ENCODE data around the gene CHST11.

Gene CHST11

DNA sequence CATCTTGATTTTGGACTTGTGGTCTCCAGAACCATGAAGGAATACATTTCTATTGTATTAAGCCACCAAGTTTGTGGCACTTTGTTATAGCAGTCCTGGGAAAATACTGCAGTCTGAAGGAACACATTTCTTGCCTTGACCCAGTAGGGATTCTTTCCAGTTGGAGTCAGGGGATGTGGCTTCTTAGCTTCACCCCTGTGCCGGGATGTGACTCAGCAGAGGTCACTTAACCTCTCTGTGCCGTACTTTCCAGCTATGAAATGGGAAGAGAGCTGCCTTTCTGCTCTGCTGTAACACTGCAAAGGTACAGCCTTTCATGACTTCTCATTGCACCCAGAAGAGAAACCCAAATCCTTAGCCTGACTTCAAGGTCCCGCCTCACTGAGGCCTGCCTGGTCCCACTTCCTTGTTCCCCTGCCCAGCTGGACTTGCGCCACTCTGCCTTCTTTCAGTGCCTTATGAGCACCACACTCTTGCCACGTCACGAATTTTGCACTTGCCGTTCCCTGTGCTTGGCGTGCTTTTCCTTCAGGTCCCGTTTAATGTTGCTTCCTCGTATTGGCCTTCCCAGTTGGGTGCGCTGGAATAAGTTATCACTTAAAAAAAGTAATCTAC, 24.2 kb downstream of the CHST11 start:
- no peak overlapping the region for H3K4me3 ChIP-seq (ENCODE audit: control insufficient read depth, low read depth, low read length)
- DNase-seq (ENCODE audit: low read depth): no peak
- TF ChIP-seq, protein P1, sequence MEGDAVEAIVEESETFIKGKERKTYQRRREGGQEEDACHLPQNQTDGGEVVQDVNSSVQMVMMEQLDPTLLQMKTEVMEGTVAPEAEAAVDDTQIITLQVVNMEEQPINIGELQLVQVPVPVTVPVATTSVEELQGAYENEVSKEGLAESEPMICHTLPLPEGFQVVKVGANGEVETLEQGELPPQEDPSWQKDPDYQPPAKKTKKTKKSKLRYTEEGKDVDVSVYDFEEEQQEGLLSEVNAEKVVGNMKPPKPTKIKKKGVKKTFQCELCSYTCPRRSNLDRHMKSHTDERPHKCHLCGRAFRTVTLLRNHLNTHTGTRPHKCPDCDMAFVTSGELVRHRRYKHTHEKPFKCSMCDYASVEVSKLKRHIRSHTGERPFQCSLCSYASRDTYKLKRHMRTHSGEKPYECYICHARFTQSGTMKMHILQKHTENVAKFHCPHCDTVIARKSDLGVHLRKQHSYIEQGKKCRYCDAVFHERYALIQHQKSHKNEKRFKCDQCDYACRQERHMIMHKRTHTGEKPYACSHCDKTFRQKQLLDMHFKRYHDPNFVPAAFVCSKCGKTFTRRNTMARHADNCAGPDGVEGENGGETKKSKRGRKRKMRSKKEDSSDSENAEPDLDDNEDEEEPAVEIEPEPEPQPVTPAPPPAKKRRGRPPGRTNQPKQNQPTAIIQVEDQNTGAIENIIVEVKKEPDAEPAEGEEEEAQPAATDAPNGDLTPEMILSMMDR (IDR thresholded peaks at IDR 0.05; ENCODE audit: control insufficient read depth, insufficient read depth, low read depth, low read length, missing control alignments): no peak

DNA sequence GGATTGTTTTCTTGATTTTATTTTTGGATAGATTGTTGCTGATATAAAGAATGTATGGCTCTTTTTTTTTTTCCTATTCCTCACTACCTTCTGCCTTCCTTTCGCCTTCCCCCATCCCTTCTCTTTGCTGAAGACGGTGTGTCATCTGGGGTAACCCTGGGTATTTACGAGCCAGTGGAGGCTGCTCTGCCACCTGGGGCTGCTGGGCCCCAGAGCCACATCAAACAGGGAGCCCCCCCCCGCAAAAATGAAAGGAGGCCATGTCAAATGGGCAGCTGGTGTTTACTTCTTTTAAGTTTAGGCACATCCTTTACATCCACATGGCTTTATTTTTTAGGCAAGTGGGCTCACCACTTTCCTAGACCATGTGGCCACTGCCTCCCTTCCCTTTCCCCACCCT, 25.4 kb downstream of the CHST11 start:
- H3K4me3 ChIP-seq (ENCODE audit: control insufficient read depth, low read depth, low read length): no peak overlapping the region
- no peak for DNase-seq (ENCODE audit: low read depth)
- TF ChIP-seq, protein P1 (IDR thresholded peaks at IDR 0.05; ENCODE audit: control insufficient read depth, insufficient read depth, low read depth, low read length, missing control alignments): no peak

DNA sequence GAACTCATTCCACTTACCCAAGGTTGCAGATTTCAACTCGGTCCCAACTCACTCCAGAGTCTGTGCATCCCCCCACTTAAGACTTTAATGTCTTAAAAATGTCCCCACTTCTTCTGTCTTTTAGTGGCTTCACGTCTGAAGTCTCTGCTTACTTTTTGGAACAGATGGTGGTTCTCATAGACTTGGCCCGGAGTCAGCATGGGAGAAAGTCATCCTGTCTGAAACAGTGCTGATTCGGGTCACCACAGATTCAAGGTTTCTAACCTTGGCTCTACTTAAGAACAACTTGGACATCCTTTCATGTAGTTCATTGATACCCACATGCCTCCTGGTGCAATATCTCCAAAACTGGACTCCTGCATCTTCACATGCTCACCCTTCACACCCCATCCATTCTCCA, 26.0 kb downstream of the CHST11 start:
- DNase-seq (ENCODE audit: low read depth): no peak
- no peak overlapping the region for H3K4me3 ChIP-seq (ENCODE audit: control insufficient read depth, low read depth, low read length)
- TF ChIP-seq, protein P1 (IDR thresholded peaks at IDR 0.05; ENCODE audit: control insufficient read depth, insufficient read depth, low read depth, low read length, missing control alignments): no peak

DNA sequence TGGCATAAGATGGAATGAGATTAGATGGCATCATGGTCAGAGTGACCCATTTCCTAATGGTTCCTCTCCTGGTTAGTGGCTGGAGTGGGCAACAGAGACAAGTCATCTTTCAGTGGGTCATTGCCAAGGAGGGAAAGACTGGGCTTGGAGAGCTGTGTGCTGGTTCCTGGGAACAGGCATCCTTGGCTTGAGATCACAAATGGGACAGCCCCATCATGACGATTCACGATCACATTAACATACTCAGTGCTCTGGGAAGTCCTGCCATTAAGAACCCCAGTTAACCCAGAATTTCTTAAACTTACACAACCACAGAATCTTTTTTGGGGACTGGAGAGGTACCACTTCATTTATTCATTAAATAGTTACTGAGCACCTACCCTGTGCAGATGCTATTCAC, 27.3 kb downstream of the CHST11 start:
- no peak for DNase-seq (ENCODE audit: low read depth)
- TF ChIP-seq, protein P1 (IDR thresholded peaks at IDR 0.05; ENCODE audit: control insufficient read depth, insufficient read depth, low read depth, low read length, missing control alignments): no peak
- no peak overlapping the region for H3K4me3 ChIP-seq (ENCODE audit: control insufficient read depth, low read depth, low read length)

DNA sequence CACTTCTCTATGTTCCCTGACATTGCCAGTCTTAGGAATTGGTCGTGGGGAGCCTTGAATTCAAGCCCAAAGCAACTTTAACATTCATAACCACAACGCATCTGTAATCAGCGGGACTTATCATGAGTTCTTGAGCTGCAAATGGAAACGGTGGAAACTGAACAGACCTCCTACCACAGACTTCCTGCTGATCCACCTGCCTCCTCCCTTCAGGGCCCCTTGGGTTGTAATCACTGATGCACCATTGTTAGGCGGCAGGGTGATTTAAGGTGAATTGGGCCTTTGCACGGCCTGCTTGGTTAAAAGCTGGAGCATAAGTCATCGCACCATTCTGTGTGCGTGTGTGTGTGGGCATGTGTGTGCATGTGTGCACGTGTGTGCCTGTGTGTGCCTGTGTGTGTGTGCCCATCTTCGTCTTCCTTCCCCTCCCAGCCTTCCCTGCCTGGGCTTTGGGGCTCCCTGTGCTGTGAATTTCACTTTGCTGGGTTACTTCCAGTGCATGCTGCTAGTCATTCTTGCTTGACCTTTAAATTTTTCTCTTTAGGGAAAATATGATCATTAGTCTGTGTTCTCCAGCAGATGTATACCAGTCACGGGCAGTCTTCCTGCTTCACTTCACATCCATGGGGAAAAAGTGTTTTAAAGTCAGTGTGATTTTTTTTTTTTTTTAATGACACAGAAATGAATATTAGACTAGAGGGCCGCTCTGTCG, 29.1 kb downstream of the CHST11 start:
- no peak for DNase-seq (ENCODE audit: low read depth)
- H3K4me3 ChIP-seq (ENCODE audit: control insufficient read depth, low read depth, low read length): no peak overlapping the region
- TF ChIP-seq, protein P1 (IDR thresholded peaks at IDR 0.05; ENCODE audit: control insufficient read depth, insufficient read depth, low read depth, low read length, missing control alignments): no peak

DNA sequence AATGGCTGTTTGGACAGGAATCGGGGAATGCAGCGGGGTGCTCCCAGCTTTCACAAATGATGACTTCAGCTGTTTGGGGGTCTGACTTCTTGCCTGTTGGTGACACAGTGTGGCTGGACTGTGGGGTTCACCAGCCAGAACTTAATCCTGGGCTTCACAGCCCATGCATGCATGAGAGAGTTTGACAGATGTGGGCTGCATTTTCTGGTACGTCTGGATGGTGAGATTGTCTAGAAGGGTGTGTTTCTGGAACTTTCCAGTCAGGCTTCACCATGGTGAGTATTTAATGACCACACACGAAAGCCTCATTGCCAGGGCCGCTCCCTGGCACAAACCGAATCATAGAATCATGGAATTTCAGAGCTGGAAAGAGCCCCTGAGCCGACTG, 29.6 kb downstream of the CHST11 start:
- H3K4me3 ChIP-seq (ENCODE audit: control insufficient read depth, low read depth, low read length): no peak overlapping the region

More for the DNA sequence above, 29.6 kb downstream of the CHST11 start:
- TF ChIP-seq, protein P1 (IDR thresholded peaks at IDR 0.05; ENCODE audit: control insufficient read depth, insufficient read depth, low read depth, low read length, missing control alignments): no peak
- DNase-seq (ENCODE audit: low read depth): no peak
